HG03025 (cell line): ENCODE results near the gene TPM3.
A peak's percentile ranks its signal among the peaks of the same experiment; 100 is the strongest.
"Not testable (repeated sequence)": the region's sequence is repeated elsewhere in the genome, so short reads cannot be mapped to it uniquely, and the experiment has no call there.

Experiments
- ATAC-seq: cut with Tn5 transposase; IDR thresholded peaks from one replicate; pipeline ENCODE4 v1.9.1; 2021; ENCODE audit warnings: mild to moderate bottlenecking, moderate library complexity; ENCODE audit not compliant: unreplicated experiment, low FRiP score

Gene TPM3

DNA sequence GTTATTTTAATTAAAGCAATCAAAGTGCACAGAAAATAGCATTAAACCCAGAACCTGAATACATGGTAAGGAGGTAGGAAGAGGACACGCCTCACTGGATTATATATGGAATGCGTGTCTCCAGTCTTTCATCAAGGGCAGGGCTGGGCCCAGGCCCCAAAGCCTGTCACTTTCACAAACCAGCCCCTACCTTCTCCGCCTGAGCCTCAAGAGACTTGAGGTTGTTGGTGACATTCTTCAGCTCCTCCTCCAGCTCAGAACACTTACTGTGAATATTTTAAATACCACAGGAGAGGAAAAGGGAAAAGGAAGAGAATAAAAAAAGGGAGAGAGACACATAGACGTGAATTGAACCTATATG, 20.7 kb downstream of the TPM3 start:
- no peak for ATAC-seq

DNA sequence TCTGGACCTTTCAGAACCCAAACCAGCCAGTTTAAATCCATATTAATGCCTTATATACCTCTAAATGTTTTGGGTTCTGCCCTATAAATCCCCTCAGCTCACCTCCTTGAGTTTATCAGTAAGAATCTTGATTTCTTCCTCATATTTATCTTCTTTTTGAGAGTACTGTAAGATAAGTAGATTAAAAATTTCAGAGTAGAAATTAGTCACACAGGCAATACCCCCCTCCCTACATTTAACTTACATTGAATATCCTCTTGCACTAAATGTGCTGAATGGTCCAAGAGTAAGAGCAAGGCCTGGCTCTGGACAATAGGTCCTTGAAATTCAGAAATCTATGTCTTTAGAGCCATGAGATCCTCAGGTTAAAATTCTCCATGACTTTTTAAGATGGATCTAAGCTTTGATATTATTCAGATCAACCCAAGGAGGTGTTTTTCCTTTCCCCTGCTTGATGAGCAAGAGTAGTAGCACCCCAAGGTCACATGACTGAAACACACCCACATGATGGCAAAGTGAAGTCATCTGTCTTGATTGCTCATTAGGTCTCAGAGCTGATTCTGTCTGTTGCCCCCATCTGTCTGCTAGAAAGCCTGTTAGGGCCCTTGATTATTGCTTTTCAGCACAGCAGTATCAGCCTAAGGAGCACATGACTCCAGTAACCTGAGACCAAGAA, 21.2 kb downstream of the TPM3 start:
- no peak for ATAC-seq

DNA sequence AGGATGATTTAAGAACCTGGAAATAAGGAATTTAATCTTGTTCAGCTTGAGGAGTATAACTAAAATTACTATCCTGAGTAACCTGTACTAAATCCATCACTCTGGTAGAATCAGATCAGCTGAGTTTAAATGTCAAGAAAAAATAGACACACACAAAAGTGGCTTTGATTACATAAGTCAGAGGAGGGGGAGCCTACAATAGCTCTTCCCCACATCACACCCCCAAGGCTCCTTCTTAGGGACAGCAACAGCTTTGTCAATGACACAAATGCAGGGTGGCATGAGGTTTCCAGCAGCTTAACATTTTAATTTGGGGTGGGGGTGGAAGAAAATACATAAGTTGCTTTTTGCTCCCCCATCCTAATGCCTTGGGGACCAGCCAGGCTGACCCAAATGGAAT, 24.4 kb downstream of the TPM3 start:
- ATAC-seq = no peak

DNA sequence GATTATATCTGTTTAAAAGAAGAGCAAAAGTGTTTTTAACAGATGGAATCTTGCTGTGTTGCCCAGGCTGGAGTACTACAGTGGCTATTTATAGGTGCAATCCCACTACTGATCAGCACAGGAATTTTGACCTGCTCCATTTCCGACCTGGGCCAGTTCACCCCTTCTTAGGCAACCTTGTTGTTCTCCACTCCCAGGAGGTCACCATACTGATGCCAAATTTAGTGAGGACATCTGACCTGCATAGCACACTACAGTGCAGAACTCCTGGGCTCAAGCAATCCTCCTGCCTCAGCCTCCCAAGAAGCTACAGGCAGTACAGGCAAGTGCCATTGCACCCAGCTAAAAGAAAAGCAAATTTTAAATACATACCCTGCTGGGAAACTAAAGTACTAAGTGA, 25.7 kb downstream of the TPM3 start:
- ATAC-seq = no peak

DNA sequence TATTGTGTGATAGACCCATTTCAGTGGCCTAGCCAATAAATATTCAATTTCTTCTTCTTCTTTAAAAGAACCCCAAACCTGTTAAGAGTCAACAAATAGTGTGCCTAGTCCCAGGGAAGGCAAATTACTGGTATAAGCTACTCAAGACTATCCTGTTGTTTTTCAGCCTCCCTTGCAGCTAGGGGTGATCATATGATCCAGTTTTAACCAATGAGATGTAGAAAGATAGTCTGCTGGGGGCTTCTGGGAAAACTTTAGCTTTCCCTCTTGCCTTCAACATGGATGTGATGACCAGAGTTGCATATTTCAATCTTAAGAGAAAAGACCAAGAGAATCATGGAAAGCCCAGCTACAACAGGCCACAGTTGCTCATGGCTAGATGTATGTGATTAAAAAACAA, 32.3 kb downstream of the TPM3 start:
- ATAC-seq = no peak

DNA sequence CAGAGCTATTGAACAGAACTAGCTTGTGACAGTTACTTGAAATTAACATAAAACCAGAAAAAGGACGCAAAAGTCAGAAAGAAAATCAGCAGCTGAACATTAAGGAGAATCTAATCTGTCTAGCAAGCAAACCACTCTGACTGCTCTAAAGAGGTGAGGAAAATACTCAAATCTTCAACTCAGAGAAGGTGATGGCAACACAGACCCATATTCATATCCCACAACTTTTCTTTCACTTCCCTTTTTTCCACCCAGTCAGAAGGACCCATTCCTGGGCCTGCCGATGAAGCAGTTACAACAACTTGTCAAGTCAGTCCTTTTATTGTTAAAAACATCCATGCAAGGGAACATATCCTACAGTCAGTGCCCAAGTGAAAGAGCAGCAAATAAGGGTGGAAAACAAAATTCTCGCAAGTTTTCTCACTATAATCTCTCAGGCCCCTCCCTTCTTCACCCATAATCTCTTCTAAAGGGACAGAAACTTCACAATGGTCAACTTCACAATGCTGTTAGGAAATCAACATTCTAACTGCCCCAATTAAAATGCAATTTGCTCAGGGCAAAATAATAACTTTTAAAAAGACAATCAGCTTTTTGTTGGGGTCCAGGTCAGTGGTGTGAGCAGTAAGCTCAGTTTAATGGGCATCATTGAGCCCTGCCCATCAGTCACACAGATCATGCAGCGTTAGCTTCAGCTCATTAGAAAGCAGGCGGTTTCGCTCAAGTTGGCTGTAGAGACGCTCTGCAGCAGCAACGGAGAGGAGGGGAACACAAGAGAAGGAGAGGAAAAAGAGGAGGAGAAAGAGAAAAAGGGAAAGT, 33.4 kb downstream of the TPM3 start:
- ATAC-seq = no peak

DNA sequence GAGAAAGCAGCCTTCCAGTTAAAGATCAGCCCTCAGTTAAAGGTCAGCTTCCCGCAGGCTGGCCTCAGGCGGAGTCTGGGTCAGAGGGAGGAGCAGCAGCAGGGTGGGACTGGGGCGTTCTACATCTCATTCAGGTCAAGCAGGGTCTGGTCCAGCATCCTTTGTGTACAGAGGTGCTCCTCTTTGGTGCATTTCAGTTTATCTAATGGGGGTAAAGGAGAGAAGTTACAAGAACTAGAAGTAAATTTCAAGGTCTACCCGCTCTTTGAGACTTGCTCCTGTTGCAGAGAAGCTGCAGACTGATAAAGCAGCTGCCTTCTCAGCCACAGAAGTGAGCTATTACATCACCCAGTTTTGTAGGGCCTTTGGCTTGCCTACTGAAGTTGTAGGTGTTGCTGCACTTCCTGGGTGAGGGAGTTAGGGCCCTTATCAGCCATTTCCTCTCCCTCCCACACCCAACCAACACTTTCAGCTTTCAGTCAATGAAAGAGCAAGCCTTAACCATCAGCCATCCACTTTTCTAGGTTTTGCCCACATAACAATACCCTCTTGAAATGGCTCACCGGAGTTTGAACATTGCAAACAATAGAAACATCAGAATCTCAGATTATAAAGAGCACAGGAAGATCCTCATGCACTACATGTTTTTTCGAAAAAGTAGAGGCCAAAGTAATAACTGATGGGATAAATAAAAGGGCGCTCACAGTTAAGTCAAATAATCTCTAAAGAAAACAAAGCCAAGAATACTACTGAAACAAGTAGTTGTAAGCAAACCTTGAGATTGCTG, 34.2 kb downstream of the TPM3 start:
- ATAC-seq = peak; percentile 83

DNA sequence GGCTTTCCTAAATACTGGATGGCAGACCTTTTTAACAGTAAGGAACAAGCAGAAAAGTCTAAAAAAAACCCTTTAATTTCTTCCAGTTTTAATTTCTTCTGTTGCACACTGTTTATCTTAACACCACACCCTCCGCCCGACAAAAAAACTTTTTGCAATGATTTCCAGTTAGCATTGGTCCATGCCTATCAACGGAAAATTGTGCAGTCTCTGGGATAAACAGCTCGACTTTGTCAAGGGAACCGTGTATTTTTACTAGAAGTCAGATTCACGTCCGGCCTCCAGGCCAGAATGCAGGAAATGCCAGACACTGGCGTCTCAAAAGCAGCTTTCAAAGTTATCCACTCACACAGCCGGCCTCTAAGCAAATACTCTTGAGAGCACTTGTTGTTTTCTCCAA, 36.6 kb downstream of the TPM3 start:
- no peak for ATAC-seq

DNA sequence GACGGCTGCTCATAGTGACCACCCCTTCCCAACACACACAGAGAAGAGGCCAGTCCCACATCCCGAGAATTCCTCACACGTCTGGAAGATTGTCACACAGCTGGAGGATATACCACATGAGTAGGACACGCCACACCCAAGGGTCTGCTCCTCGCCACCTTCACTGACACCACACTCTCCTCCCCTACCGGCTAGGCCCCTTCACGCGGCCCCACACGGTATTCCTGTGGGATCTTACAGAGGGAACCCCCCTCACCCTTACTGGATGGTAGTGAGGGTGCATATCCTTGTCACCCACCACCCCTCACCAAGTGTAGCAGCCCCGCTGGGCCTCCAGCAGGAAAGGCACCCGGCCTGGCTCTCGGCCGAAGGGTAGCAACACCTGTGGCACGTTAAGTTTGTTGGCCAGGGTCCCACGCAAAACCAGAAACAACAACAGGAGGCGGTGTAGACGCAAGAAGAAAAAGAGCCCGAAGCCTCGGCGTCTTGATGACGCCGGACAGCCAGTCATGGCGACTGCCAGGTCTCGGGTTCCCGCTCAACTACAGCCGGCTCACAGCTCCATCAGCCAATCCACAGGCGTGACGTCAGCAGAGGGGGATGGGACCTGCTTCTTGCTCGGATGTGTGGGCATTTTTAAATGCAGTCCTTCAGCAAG, 37.2 kb downstream of the TPM3 start, which contains the start of gene NUP210L:
Gene NUP210L, minus strand, starts transcription at position 540 of the 658 bp plus-strand sequence.
- no peak for ATAC-seq

DNA sequence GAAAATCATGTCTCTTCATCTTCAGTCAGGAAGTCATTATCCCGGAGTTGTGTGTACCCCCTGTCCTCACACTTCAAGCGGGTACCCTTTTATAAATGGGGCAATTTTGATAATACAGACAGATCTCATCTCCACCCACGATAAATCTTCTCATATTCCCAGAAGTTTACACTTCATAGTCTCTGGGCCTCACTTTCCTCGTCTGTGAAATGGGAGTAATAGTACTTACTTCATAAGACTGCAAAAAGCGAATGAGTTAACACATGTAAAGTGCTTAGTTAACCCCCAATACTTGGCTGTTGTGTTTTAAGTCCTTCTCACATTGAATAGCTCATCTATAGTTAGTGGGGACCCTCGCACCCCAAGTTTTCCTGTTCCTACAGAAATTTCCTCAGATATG, 37.8 kb downstream of the TPM3 start:
- ATAC-seq = no peak

DNA sequence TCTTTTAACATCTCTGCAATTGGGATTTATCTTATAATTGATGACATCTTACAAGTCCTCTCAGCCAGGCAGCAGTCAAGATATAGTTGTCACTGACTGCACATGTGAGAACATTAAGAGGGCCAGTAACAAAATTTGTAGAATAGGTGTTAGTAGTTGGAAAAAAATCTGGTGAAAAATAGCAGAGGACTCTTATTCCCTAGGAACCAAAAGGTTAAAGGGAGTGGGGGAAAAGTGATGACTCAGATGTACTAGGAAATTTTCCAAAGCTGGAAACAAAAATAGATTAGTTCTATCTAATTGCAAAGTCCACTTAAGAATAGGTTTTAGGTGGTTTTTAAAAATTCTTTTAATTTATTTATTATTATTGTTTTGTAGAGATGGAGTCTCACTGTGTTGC, 40.6 kb downstream of the TPM3 start:
- ATAC-seq = no peak

DNA sequence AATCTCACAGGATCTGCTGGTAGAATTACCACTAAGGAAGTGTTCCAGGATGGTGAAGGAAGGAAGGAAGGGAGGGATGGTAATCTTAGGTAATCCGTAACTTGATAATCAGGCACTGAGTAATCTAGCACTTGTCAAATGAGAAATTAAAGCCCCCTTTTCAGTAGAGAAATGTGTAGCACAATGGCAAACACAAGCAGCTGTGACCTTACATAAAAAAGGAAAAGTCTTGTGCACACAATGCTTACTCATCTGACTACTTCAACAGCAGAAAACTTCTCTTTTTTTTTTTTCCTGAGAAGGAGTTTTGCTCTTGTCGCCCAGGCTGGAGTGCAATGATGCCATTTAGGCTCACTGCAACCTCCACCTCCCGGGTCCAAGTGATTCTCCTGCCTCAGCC, 43.1 kb downstream of the TPM3 start:
- no peak for ATAC-seq

DNA sequence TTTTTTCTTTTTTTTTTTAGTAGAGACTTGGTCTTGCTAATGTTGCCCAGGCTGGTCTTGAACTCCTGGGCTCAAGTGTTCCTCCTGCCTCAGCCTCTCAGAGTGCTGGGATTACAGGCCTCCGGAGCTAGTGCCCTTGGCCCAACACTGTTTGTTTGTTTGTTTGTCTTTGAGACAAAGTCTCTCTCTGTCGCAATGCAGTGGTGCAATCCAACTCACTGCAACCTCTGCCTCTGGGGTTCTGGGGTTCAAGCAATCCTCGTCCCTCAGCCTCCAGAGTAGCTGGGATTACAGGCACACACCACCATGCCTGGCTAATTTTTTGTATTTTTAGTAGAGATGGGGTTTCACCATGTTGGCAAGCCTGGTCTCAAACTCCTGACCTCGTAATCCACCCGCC, 44.4 kb downstream of the TPM3 start:
- not testable (repeated sequence) for ATAC-seq

DNA sequence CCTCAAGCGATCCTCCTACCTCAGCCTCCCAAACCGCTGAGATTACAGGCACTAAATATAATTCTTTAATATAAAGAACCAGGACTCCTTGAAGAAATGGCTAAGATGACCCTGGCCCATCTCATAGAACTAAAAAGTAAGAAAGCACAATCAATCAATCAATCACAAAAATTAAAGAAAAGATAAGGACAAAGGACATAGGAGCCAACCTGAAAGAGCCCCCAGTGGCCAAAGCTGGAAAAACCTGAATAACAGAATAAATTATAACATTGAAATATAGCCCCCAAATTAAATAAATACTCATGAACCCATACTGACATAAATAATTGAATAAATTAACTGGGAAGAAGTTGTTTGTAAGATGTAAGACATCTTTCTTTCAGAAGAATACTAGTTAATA, 45.9 kb downstream of the TPM3 start:
- ATAC-seq = no peak

DNA sequence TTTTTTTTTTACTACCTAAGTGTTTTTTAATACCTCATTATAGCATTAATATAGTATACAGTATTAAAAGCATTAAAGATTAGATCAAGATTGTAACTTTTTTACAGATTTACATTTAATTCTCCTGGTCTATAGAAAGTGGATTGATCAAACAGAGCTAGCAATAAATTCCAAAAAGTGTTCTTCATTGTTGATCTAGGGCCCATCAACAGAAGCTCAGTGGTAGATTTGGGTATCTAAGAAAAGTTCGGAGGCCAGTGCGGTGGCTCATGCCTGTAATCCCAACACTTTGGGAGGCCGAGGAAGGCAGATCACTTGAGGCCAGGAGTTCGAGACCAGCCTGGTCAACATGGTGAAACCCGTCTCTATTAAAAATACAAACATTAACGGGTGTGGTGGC, 49.5 kb downstream of the TPM3 start:
- ATAC-seq = no peak

DNA sequence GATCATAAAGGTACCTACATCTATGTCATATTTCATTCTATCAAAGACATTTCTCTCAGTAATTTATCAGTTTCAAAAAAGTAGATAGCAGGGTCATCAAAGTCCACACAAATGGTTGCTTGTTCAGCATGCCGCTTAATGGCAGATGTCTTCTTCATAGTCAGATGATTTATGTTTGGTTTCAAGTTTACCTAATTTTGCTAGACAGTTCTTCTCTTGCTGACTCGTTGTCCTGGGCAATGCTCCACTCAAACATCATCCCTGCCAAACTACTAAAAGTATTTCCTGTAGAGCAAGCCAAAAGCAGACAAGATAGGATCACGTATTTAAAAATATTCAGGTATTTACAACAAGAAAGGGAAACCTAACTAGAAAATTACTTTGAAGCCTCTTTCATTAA, 50.7 kb downstream of the TPM3 start:
- ATAC-seq = no peak

DNA sequence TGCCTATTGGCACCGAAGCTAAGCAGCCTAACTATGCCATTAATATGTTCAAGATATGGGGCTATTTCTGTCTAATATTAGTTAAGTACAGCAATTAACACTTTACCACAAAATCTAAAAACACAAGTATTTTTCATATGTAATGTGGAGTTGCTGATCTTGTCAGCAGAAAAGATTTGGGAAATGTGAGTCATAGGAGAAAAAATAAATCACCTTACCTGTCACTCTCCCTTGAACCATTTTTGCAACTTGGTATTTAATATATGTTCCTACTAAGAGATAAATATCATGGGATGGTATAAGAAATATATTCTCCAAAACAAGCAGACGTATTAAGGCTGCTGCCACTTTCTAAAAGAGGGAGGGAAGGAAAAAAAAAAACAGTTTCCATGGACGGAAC, 54.0 kb downstream of the TPM3 start:
- no peak for ATAC-seq

DNA sequence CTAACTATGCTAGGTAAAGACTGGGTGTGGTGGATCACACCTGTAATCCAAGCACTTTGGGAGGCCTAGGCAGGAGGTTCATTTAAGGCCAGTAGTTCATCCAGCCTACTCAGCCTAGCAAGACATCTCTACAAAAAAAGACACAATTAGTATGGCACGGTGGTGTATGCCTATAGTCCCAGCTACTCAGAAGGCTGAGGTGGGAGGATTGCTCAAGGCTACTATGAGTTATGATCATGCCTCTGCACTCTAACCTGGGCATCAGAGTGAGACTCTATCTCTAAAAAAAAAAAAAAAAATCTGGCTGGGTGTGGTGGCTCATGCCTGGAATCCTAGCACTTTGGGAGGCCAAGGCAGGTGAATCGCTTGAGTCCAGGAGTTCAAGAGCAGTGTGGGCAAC, 58.6 kb downstream of the TPM3 start:
- no peak for ATAC-seq

DNA sequence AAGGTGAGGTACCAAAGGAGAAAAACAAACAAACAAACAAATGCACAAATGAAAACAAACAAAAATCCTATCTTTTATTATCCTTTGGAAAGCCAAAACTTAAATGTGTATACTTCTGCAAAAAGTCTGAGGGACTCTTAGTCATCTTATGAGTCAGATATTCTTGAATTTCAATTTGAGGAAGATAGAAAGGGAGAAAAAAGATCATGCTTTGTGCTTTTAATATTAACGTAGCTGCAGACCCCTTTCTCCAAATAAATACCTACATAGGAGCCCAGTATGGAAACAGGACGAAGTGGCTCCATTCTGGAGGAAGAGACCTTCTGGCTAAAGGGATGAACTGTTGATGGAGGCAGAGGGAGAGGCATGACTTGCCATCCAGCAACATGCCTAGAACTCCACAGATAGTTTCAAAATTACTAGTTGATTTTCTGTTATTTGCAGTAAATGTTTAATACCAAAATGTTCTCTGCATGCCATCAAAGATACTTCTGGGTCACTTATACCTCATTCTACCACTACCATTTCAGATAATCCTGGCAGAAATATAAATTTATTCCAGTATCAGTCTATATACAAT, 62.4 kb downstream of the TPM3 start:
- ATAC-seq = no peak

DNA sequence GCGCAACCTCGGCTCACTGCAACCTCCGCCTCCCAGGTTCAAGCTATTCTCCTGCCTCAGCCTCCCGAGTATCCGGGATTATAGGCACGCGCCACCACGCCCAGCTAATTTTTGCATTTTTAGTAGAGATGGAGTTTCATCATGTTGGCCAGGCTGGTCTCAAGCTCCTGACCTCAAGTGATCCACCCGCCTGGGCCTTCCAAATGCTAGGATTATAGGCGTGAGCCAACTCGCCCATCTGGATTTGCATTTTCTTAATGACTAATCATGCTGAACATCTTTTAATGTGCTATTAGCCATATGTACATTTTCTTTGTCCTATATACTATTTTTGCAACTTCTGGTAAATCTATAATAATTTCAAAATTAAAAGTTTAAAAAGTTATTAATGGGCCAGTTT, 68.7 kb downstream of the TPM3 start:
- not testable (repeated sequence) for ATAC-seq

DNA sequence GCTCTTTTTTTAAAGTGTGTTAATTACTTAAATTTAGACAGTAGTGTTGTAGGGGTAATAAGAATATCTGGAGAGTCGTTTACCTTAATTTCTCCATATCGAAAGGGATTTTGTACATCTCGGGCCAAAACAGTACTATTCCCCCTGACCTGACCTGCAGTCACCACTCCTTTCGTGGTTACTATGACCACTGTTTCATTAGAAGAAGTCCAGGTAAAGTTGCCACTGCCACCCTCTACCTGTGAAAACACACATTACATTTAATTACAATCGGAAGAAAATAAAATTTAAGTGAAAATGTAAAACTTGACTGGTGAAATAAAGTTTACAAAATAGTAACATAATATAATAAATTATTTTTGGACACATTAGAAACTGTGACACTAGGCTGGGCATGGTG, 74.3 kb downstream of the TPM3 start:
- ATAC-seq = no peak
